C4-2B (cell line): ENCODE measurements around the gene HS6ST3.

Experiments
- H3K27ac ChIP-seq: fragments of 450-650 bp; 2 replicates; pipeline ENCODE4 v1.5.1; 2017
- ZFX ChIP-seq: fragments of 450-650 bp; IDR thresholded peaks from 2 replicates; pipeline ENCODE4 v1.6.1; 2017
- TF ChIP-seq, protein P1 (sequence below): fragments of 450-650 bp; conservative IDR thresholded peaks from 2 replicates; pipeline ENCODE4 v1.5.1; 2017; ENCODE audit warnings: mild to moderate bottlenecking

Gene HS6ST3

DNA sequence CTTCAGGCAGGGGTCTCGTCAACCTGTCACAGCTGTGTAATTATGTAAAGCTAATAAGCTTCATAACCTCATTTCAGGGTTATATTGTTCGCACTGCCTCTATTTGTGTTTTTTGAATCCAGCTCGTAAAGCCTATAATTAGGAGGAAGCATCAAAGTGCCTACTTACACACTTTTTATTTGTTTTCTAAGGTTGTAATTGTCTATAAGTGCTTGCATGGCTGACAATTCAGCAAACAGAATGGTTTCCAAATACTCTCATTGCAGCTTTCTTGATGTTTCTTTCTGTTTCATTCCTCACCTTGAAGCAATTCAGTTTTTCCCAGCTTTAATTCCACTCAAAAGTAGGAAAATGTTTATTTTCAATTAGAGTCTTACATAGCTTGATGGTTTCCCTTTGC lies 336.3 kb downstream of the HS6ST3 start:
- no peak overlapping the region for H3K27ac ChIP-seq
- TF ChIP-seq, protein P1, sequence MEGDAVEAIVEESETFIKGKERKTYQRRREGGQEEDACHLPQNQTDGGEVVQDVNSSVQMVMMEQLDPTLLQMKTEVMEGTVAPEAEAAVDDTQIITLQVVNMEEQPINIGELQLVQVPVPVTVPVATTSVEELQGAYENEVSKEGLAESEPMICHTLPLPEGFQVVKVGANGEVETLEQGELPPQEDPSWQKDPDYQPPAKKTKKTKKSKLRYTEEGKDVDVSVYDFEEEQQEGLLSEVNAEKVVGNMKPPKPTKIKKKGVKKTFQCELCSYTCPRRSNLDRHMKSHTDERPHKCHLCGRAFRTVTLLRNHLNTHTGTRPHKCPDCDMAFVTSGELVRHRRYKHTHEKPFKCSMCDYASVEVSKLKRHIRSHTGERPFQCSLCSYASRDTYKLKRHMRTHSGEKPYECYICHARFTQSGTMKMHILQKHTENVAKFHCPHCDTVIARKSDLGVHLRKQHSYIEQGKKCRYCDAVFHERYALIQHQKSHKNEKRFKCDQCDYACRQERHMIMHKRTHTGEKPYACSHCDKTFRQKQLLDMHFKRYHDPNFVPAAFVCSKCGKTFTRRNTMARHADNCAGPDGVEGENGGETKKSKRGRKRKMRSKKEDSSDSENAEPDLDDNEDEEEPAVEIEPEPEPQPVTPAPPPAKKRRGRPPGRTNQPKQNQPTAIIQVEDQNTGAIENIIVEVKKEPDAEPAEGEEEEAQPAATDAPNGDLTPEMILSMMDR = no peak
- TF ChIP-seq ZFX = no peak

DNA sequence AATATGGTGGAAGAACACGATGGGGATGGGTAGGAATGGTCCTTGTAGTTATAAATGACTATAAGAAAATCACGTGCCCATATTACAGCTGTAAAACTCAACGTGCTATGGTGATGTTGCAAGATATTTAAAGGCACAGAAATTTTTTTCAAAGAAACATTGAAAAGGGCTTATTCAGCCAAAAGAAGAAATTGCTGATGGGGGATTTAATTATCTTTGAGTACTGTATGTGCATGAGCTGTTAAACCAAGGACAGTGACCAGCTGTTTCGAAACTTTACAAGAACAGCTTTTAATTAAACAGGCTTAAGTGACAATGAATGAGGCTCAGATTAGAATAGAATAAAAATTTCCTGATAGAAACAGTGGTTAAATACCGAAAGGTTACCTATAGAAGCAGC lies 339.0 kb downstream of the HS6ST3 start:
- H3K27ac ChIP-seq = no peak overlapping the region
- TF ChIP-seq, protein P1 = no peak

DNA sequence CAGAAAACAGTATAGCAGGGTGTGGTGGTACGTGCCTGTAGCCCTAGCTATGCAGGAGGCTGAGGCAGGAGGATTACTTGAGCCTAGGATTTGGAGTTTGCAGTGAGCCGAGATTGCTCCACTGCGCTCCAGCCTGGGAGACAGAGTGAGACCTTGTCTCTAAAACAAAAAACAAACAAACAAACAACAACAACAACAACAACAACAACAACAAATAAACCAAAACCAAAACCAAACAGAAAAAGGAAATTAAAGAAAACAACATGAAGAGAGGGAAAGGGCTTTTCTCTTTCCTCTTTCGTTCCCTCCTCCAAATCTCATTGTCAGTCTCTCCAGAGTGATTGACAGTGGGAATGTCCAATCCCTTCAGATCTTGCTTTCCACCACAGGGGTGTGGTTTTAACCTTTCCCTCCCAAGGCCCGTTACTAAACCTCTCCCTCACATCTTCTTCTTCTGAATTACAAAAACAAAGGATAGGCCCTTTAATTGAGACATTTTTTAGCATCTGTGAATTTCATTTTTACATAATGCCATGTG lies 341.2 kb downstream of the HS6ST3 start:
- no peak for TF ChIP-seq ZFX
- H3K27ac ChIP-seq = no peak overlapping the region

DNA sequence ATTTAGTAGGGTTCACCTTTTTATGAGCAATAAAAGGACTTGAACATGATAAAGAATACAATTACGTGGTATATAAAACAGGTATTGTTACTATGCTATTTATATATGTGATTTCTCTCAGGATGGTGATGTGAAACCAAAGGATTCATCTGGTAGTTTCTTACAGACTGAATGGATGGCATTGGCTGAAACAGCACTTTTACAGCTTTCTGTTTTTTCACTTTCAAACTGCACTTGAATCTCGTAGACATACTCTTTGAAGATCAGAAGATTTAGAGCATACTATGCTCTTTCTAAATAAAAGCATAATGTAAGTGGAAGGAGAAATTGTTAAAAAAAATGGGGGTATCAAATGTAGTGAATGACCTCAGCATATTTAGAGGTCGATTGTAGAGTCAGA lies 354.8 kb downstream of the HS6ST3 start:
- no peak for TF ChIP-seq ZFX
- TF ChIP-seq, protein P1 = no peak
- no peak overlapping the region for H3K27ac ChIP-seq

DNA sequence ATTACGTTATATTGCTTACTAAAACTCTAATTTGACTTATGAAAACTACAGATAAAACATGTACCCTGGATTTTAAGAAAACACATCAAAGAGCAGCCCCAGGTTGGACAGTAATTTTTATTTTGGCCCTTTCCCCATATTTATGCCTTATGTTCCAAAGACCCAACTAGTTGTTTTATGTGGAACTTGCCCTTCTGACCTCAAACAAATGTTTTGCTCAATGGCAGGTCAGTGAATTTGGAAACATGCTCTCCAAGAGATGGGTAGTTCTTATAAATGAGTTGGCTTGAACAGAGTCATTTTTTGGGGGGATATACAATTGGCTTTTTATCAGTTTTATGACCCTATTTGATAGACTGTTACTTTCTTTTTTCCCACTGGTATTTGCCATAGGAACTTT lies 360.0 kb downstream of the HS6ST3 start:
- H3K27ac ChIP-seq = no peak overlapping the region
- TF ChIP-seq ZFX = no peak
- TF ChIP-seq, protein P1 = no peak

DNA sequence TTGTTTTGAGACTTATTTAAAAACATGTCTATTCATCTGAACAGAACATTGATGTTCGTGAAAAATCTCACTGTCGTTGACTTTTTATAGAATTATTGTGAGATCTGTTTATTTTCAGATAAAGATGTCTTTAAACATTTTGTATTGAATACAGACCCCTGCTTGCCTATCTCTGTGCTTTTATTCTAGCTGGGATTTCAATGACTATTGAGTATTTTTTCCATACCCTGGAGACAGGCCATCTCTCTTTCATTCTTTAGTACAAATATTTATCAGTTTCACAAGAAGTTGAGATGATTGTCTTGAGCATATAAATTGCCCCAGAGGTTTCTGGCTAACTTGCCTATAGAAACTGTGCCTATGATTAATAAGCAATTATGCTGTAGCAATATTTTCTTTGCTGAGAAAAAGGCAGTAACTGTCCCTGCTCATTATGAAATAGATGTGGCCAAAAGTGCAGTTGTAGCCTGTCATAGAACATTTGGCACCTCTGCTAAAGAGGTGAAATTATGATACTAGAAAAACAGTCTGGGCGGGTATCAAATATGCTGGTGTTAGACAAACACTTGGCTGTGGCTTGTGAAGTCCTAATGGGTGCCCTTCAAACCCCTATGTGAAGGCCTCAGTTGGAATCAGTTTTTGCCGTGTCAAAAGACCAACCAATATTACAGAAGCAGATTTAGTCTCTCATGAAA lies 360.6 kb downstream of the HS6ST3 start:
- no peak overlapping the region for H3K27ac ChIP-seq
- TF ChIP-seq ZFX = no peak
- TF ChIP-seq, protein P1 = no peak

DNA sequence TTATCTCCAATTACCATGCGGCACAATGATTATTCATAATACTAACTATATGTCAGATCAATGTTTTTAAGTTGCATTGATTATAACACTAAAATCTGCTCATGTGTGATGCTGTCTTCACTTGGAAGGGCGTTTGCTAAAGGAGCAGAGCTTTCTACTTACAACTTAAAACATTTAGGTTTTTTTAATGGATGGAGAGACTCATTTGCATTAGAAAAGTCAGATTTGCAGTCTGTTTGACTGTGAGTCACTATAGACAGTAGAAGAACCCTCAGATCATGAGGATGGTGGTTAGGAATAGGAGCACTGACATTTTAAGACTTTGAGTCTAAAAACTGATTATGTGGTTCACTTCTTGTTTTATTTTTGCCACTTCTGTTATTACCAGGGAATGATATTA lies 364.6 kb downstream of the HS6ST3 start:
- TF ChIP-seq, protein P1 = no peak
- no peak for TF ChIP-seq ZFX
- H3K27ac ChIP-seq = no peak overlapping the region

DNA sequence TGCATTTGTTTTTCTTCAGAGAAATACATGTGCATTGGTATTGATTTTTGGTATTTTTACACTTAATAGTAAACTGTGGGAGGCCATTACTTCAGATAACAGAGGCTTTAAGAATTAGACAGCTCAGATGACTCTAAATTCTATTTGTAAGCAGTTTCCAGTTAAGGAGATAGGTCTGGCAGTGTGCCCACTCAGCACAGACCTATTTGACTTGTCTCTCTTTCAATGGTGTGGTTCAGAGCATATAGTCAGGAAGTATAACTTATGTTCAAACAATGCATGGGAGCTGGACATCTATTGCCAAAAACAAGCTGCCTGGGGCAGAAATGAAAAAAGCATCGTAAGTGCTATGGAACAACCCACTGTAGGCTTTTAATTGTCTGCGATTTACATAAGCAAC lies 370.7 kb downstream of the HS6ST3 start:
- no peak for TF ChIP-seq ZFX
- TF ChIP-seq, protein P1 = no peak
- no peak overlapping the region for H3K27ac ChIP-seq
